RWPE2 (cell line): Measurements from ENCODE around the gene RIPK1.

Source experiments
- ATAC-seq: fragments of 200-7000 bp; cut with Tn5 transposase; 3 replicates; pipeline ENCODE4 v1.9.1; 2021; ENCODE audit warnings: low read depth
- DNase-seq: peaks from one replicate; pipeline ENCODE4 v3.0.0-alpha.2; 2020; ENCODE audit warnings: low spot score
- H3K27ac ChIP-seq: fragments of 450-650 bp; 2 replicates; pipeline ENCODE4 v1.5.1; 2017; ENCODE audit warnings: mild to moderate bottlenecking; ENCODE audit not compliant: poor library complexity, severe bottlenecking
- H3K27me3 ChIP-seq: fragments of 250-450 bp; sonication (Bioruptor Pico); 2 replicates; pipeline ENCODE4 v1.5.1; 2021; ENCODE audit warnings: mild to moderate bottlenecking, moderate library complexity; ENCODE audit not compliant: insufficient read depth, poor library complexity, severe bottlenecking
- H3K36me3 ChIP-seq: fragments of 250-450 bp; sonication (Bioruptor Pico); 2 replicates; pipeline ENCODE4 v1.5.1; 2020; ENCODE audit warnings: low read depth, mild to moderate bottlenecking, moderate library complexity
- H3K4me1 ChIP-seq: fragments of 250-450 bp; sonication (Bioruptor Pico); 2 replicates; pipeline ENCODE4 v1.5.1; 2021; ENCODE audit warnings: mild to moderate bottlenecking, moderate library complexity; ENCODE audit not compliant: insufficient read depth, poor library complexity, severe bottlenecking
- H3K4me3 ChIP-seq: fragments of 250-450 bp; sonication (Bioruptor Pico); 2 replicates; pipeline ENCODE4 v1.5.1; 2021; ENCODE audit warnings: mild to moderate bottlenecking, moderate library complexity; ENCODE audit not compliant: severe bottlenecking
- H3K9me3 ChIP-seq: fragments of 250-450 bp; sonication (Bioruptor Pico); 2 replicates; pipeline ENCODE4 v1.5.1; 2021; ENCODE audit warnings: mild to moderate bottlenecking, moderate library complexity; ENCODE audit not compliant: severe bottlenecking
- TF ChIP-seq, protein P1 (sequence below): fragments of 450-650 bp; IDR thresholded peaks from one replicate; pipeline ENCODE4 v1.5.1; 2017; ENCODE audit warnings: mild to moderate bottlenecking, moderate library complexity; ENCODE audit not compliant: poor library complexity, severe bottlenecking

Gene RIPK1

DNA sequence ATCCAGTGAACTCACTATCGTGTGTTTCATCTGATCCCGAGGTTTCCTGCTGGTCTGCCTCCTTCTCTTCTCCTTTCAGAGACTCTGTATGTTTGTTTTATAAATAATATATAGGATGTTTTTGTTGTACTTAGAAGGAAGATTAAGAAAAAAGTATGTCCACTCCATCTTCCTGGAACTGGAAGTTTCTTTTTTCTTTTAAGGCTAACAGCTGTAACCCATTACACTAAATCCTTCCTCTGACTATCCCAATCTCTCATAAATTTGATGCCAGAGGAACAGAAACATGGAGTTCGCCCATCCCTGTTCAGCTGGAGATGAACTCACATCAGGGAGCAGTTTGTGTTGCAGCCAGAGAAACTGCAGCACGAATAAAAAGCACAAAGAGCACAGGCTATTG is 20.7 kb downstream of the RIPK1 start:
- H3K36me3 ChIP-seq = peaks cover 39% of the 10 kb centered on the region
- no peak overlapping the region for H3K4me3 ChIP-seq
- H3K27ac ChIP-seq = peak overlapping the region; percentile 6
- H3K4me1 ChIP-seq = no peaks in the 10 kb centered on the region
- DNase-seq = no peak
- no peaks in the 10 kb centered on the region for H3K9me3 ChIP-seq
- H3K27me3 ChIP-seq = no peaks in the 10 kb centered on the region
- TF ChIP-seq, protein P1, sequence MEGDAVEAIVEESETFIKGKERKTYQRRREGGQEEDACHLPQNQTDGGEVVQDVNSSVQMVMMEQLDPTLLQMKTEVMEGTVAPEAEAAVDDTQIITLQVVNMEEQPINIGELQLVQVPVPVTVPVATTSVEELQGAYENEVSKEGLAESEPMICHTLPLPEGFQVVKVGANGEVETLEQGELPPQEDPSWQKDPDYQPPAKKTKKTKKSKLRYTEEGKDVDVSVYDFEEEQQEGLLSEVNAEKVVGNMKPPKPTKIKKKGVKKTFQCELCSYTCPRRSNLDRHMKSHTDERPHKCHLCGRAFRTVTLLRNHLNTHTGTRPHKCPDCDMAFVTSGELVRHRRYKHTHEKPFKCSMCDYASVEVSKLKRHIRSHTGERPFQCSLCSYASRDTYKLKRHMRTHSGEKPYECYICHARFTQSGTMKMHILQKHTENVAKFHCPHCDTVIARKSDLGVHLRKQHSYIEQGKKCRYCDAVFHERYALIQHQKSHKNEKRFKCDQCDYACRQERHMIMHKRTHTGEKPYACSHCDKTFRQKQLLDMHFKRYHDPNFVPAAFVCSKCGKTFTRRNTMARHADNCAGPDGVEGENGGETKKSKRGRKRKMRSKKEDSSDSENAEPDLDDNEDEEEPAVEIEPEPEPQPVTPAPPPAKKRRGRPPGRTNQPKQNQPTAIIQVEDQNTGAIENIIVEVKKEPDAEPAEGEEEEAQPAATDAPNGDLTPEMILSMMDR = no peak
- ATAC-seq = no peak

DNA sequence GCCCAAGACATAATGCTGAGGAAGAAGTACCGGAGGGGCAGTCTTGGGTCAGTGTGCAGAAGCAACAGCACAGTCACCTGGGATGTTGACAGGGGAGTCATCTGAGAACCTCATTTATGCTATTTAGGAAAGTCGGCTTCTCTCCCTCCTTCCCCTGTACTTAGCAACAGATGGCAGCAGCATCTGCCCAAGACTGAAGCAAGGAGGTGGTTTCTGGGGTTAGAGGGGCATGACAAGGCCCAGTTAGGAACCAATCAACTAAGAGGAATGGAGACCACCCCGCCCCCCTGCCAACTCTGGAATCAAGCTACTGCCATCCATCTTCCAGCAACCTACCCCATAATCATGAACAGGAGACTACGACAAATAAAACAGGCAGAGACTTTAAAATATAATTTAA is 21.7 kb downstream of the RIPK1 start:
- H3K36me3 ChIP-seq = peaks cover 43% of the 10 kb centered on the region

DNA sequence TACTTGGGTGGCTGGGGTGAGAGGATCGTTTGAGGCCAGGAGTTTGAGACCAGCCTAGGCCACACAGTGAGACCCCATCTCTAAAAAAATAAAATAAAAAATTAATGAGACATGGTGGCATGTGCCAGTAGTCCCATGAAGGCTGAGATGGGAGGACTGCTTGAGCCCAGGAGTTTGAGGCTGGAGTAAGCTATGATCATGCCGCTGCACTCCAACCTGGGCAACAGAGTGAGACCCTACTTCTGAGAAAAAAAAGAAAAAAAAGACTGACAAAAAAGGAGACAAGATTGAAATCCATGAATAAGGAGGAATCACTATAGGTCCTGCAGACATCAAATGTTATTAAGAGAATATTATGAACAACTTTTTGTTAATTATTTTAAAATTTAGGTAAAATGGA is 26.5 kb downstream of the RIPK1 start:
- ATAC-seq (no peak), DNase-seq (no peak)
- TF ChIP-seq, protein P1 = no peak
- no peak overlapping the region for H3K4me3 ChIP-seq
- H3K27me3 ChIP-seq = no peaks in the 10 kb centered on the region
- H3K36me3 ChIP-seq = peaks cover 29% of the 10 kb centered on the region
- no peaks in the 10 kb centered on the region for H3K9me3 ChIP-seq
- no peaks in the 10 kb centered on the region for H3K4me1 ChIP-seq
- H3K27ac ChIP-seq = no peak overlapping the region

More for the DNA sequence above, 21.7 kb downstream of the RIPK1 start:
- Histone ChIP-seq H3K9me3 (no peaks in the 10 kb centered on the region), H3K4me1 (no peaks in the 10 kb centered on the region), H3K27me3 (no peaks in the 10 kb centered on the region), H3K27ac (no peak overlapping the region), H3K4me3 (no peak overlapping the region)
- no peak for DNase-seq
- TF ChIP-seq, protein P1 = no peak
- no peak for ATAC-seq

DNA sequence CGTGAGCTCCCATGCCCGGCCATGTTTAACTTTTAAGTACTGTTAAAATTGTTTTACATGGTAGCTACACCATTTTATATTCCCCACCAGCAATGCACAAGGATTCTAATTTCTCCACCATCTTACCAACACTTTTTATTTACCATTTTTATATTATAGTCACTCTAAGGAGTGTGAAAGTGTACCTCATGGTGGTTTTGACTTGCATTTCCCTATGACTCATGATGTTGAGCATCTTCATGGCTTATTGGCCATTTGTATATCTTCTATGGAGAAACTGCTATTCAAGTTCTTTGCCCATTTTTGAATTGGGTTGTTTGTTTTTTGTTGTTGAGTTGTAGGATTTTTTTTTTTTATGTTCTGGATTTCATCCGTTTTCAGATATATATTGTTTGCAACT is 34.6 kb downstream of the RIPK1 start:
- Histone ChIP-seq H3K36me3 (peaks cover 53% of the 10 kb centered on the region), H3K4me1 (no peaks in the 10 kb centered on the region), H3K27ac (no peak overlapping the region), H3K9me3 (no peaks in the 10 kb centered on the region), H3K4me3 (no peak overlapping the region), H3K27me3 (no peaks in the 10 kb centered on the region)
- ATAC-seq (no peak), DNase-seq (no peak)
- TF ChIP-seq, protein P1 = no peak

DNA sequence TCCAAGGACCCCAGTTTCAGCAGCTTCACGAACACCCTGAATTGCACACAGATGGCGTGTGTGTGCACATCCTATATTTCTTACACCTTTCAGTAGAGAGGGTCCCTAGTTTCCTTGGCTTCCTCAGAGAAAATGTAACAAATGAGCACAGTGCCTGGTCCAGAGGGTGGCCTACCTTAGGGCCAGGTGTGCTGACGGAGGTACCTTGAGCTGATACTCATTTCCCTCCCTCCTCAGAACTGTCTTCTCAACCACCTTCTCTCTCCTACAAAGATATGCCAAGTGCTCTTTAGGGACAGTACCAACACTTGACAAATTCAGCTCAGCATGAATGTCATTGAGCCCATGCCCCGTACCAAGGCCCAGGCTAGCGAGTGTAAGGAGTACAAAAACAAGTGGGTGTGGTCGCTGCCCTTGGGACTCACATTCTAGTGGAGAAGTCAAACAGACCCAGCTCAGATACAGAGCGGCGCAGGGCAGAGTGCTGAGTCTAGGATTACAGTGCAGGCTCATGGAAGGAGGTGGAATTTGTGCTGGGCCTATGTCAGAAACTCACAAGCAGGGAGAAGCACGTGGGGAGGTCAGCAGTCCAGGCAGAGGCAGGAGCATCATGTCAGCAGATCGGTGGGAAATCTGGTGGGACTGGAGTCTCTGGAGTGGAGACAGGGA is 40.6 kb downstream of the RIPK1 start:
- Histone ChIP-seq H3K4me1 (no peaks in the 10 kb centered on the region), H3K9me3 (no peaks in the 10 kb centered on the region), H3K4me3 (no peak overlapping the region), H3K27me3 (no peaks in the 10 kb centered on the region), H3K27ac (no peak overlapping the region), H3K36me3 (peaks cover 53% of the 10 kb centered on the region)
- TF ChIP-seq, protein P1 = no peak
- DNase-seq (no peak), ATAC-seq (no peak)
